GM23248 (cell line): ENCODE results near the gene GALNT17. TPM values are rescaled to one million over a fixed set of nuclear protein-coding genes. Genes with fewer than 3 reads are reported as not detected.

Source experiments
- DNase-seq: peaks from one replicate; pipeline ENCODE4 v3.0.0-alpha.2; 2015
- H2AFZ ChIP-seq: fragments of 200-600 bp; sonication (generic); 2 replicates; pipeline ENCODE4 v1.6.1; 2016; ENCODE audit warnings: antibody characterized with exemption
- H3F3A ChIP-seq: fragments of 200-600 bp; sonication (generic); 2 replicates; pipeline ENCODE4 v1.6.1; 2016; ENCODE audit warnings: mild to moderate bottlenecking, antibody characterized with exemption, mixed run types; ENCODE audit not compliant: insufficient read depth
- H3K27ac ChIP-seq: fragments of 200-600 bp; sonication (generic); 2 replicates; pipeline ENCODE4 v1.5.1; 2016; ENCODE audit warnings: mild to moderate bottlenecking
- H3K27me3 ChIP-seq: fragments of 200-600 bp; sonication (generic); replicated peaks from 2 replicates; pipeline ENCODE4 v1.6.1; 2016; ENCODE audit warnings: mild to moderate bottlenecking; ENCODE audit not compliant: insufficient read depth
- H3K36me3 ChIP-seq: fragments of 200-600 bp; sonication (generic); 2 replicates; pipeline ENCODE4 v1.6.1; 2016; ENCODE audit warnings: low read depth, mild to moderate bottlenecking
- H3K4me1 ChIP-seq: fragments of 200-600 bp; sonication (generic); 2 replicates; pipeline ENCODE4 v1.6.1; 2016; ENCODE audit warnings: mild to moderate bottlenecking; ENCODE audit not compliant: insufficient read depth
- H3K4me2 ChIP-seq: fragments of 200-600 bp; sonication (generic); one replicate; pipeline ENCODE4 v1.6.1; 2016; ENCODE audit warnings: mild to moderate bottlenecking; ENCODE audit not compliant: unreplicated experiment
- H3K4me3 ChIP-seq: fragments of 200-600 bp; sonication (generic); 2 replicates; pipeline ENCODE4 v1.5.1; 2016; ENCODE audit warnings: mild to moderate bottlenecking
- H3K79me2 ChIP-seq: fragments of 200-600 bp; sonication (generic); 2 replicates; pipeline ENCODE4 v1.6.1; 2016; ENCODE audit warnings: mild to moderate bottlenecking; ENCODE audit not compliant: insufficient read depth
- H3K9ac ChIP-seq: fragments of 200-600 bp; sonication (generic); 2 replicates; pipeline ENCODE4 v1.6.1; 2016; ENCODE audit warnings: mild to moderate bottlenecking
- H3K9me2 ChIP-seq: fragments of 200-600 bp; sonication (generic); 2 replicates; pipeline ENCODE4 v1.6.1; 2016; ENCODE audit warnings: mixed run types, mild to moderate bottlenecking, moderate library complexity; ENCODE audit not compliant: insufficient read depth
- H3K9me3 ChIP-seq: fragments of 200-600 bp; sonication (generic); one replicate; pipeline ENCODE4 v1.6.1; 2017; ENCODE audit warnings: low read depth
- H4K20me1 ChIP-seq: fragments of 200-600 bp; sonication (generic); 2 replicates; pipeline ENCODE4 v1.6.0; 2016; ENCODE audit not compliant: insufficient read depth
- EZH2 ChIP-seq: fragments of 200-600 bp; sonication (generic); IDR thresholded peaks from 2 replicates; pipeline ENCODE4 v1.6.1; 2018; ENCODE audit warnings: antibody characterized with exemption, mild to moderate bottlenecking; ENCODE audit not compliant: insufficient read depth, poor library complexity, severe bottlenecking
- EZH2phosphoT487 ChIP-seq: fragments of 200-600 bp; sonication (generic); IDR thresholded peaks from 2 replicates; pipeline ENCODE4 v1.6.1; 2018; ENCODE audit warnings: antibody characterized with exemption, moderate library complexity, mild to moderate bottlenecking, low read depth; ENCODE audit not compliant: insufficient read depth
- WGBS, 2 experiments: methylation state at CpG; one replicate each; pipeline ENCODE4 v1.1.6; 2015 to 2017; ENCODE audit warnings: low lambda C conversion rate in 2 of 2, low coverage in 1 of 2; ENCODE audit errors: missing lambda C conversion rate in 2 of 2; 5-methylcytosine and 5-hydroxymethylcytosine counted together
- in situ Hi-C: fragments of 300-500 bp; cut with MboI; formaldehyde crosslinking; loops from 2 replicates; pipeline ENCODE4 v1.15.0; 2020
- polyA plus RNA-seq: library from polyadenylated mRNA; unstranded; fragments of >200 nt; fragmentation: Nextera tagmentation; extraction: Ambion mirVana; gene quantifications from 2 replicates; pipeline ENCODE4 v1.2.1, GENCODE V29; 2016
- total RNA-seq: library from RNA; depleted of rRNA; stranded (reverse); fragments of >200 nt; shearing (Covaris generic); gene quantifications from 2 replicates; pipeline ENCODE4 v1.2.3, GENCODE V29; 2014

Gene GALNT17
- total and polyA plus RNA-seq, 2 experiments from 2014 or later = not detected

DNA sequence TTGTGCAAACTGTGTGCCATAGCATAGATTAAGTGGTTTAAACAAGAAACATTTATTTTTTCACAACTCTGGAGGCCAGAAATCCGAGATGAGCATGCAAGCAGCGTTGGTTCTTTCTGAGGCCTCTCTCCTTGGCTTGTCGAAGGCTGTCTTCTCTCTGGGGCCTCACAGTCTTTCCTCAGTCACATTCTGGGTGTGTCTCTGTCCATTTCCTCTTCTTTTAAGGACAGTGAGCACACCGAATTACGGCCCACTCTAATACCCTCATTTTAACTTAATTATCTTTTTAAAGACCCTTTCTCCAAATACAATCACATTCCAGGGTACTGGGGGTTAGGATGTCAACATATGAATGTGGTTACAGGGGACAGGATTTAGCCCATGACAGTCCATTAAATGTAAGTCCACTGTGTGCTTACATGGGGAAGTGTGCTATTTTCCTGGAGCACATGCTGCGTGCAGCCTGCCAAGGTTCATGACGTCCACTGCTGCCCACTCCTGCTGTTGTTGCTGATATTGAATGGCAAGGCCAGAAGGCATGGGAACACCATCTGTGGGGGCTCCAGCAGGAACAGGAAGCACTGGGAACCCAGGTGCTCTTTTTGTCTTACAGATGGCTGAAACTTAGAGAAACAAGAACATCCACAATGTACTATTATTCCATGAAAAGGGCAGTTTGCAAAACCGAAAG, 365.5 kb downstream of the GALNT17 start:
- no peak for DNase-seq
- no peak overlapping the region for H3K9ac ChIP-seq
- H3K4me2 ChIP-seq = no peak overlapping the region
- no peaks in the 10 kb centered on the region for H3K9me3 ChIP-seq
- in situ Hi-C loops = no loop called here
- H3K27ac ChIP-seq = no peak overlapping the region
- no peaks in the 10 kb centered on the region for H3K4me1 ChIP-seq
- 30 to 32% methylated on average over 8 of the region's 8 CpGs for WGBS, 2 experiments
- TF ChIP-seq EZH2phosphoT487 (no peak), EZH2 (no peak)
- H2AFZ ChIP-seq = no peak overlapping the region
- no peaks in the 10 kb centered on the region for H3K9me2 ChIP-seq
- H3K79me2 ChIP-seq = no peaks in the 10 kb centered on the region
- H3K36me3 ChIP-seq = no peaks in the 10 kb centered on the region
- H3K4me3 ChIP-seq = no peak overlapping the region
- no peaks in the 10 kb centered on the region for H3K27me3 ChIP-seq
- H3F3A ChIP-seq = no peaks in the 10 kb centered on the region
- no peaks in the 10 kb centered on the region for H4K20me1 ChIP-seq

DNA sequence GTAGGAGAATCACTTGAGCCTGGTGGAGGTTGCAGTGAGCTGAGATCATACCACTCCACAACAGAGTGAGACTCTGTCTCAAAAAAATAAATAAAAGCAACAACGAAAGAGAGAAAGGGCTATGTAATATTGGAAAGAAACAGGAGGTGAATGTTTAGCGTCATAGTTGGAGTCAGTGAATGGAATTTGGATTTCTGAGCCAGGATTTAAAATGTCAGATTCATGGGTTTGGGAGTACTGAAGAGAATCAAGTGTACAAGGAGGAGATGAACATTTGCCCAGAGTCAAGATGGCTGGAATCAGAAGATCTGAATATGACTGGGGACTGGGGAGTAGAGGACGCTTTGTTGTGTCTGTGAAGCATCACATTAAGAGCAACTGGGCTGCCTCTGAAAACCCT, 366.4 kb downstream of the GALNT17 start:
- Histone ChIP-seq H3F3A (no peaks in the 10 kb centered on the region), H3K9me2 (no peaks in the 10 kb centered on the region), H3K4me2 (no peak overlapping the region), H3K9ac (no peak overlapping the region), H2AFZ (no peak overlapping the region), H3K79me2 (no peaks in the 10 kb centered on the region), H3K4me3 (no peak overlapping the region), H4K20me1 (no peaks in the 10 kb centered on the region), H3K9me3 (no peaks in the 10 kb centered on the region), H3K27me3 (no peaks in the 10 kb centered on the region), H3K36me3 (no peaks in the 10 kb centered on the region), H3K4me1 (no peaks in the 10 kb centered on the region), H3K27ac (no peak overlapping the region)
- 9 to 14% methylated on average over 3 of the region's 3 CpGs for WGBS, 2 experiments
- in situ Hi-C loops = no loop called here
- no peak for DNase-seq
- TF ChIP-seq EZH2 (no peak), EZH2phosphoT487 (no peak)

DNA sequence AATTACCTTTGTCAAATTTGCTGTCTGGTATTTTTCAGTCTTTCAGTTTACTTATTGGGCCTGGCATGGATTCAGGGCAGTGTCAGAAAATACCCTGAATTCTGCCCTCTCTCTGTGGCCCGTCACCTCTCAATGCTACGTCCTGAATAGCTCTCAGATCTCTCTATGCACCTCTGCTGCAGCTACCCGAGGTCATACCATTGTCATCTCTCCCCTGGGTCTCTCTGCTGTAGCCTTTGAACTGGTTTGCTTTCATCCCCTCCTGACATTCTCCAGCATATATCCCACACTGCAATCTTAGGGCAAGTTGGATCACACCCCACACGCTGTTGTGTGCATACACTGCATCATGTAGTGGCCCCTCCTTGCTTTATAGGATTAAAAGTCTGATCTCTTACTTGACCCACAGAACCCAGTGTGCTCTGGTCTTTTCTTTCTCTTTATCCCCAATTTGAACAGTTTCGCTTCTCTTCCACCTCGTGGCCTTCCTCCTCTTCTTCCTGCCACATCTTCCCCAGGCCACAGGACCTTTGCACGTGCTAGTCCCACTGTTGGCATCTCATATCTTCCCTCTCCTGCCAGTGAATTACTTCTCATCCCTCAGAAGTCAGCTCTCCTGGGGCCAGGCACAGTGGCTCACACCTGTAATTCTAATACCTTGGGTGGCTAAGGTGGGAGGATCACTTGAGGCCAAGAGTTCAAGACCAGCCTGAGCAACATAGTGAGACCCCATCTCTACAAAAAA, 372.9 kb downstream of the GALNT17 start:
- WGBS, 2 experiments = 31 to 38% methylated on average over 7 of the region's 7 CpGs
- in situ Hi-C loops = no loop called here
- Histone ChIP-seq H3K9me3 (no peaks in the 10 kb centered on the region), H3K4me1 (no peaks in the 10 kb centered on the region), H3K79me2 (no peaks in the 10 kb centered on the region), H3K27ac (no peak overlapping the region), H3K9ac (no peak overlapping the region), H3F3A (no peaks in the 10 kb centered on the region), H3K4me2 (no peak overlapping the region), H2AFZ (no peak overlapping the region), H3K27me3 (no peaks in the 10 kb centered on the region; the same call in 1 of the 2 replicates), H3K36me3 (no peaks in the 10 kb centered on the region), H4K20me1 (no peaks in the 10 kb centered on the region), H3K9me2 (no peaks in the 10 kb centered on the region), H3K4me3 (no peak overlapping the region)
- no peak for DNase-seq
- TF ChIP-seq EZH2phosphoT487 (no peak), EZH2 (no peak)

DNA sequence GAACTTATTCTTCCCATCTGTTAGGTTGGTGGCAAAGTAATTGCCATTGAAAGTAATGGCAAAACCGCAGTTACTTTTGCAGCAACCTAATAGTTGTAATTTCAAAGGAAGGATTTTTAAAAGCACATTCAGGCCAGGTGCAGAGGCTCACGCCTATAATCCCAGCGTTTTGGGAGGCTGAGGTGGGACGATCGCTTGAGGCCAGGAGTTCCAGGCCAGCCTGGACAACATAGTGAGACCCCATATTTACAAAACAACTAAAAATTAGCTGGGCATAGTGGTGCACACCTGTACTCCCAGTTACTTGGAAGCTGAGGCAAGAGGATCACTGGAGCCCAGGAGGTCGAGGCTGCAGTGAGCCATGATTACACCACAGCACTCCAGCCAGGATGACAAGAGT, 374.9 kb downstream of the GALNT17 start:
- no peaks in the 10 kb centered on the region for H3F3A ChIP-seq
- 48 to 49% methylated on average over 6 of the region's 6 CpGs for WGBS, 2 experiments
- no peak overlapping the region for H2AFZ ChIP-seq
- no peak overlapping the region for H3K4me3 ChIP-seq
- no peaks in the 10 kb centered on the region; the same call in 1 of the 2 replicates for H3K27me3 ChIP-seq
- no peaks in the 10 kb centered on the region for H3K79me2 ChIP-seq
- H3K9ac ChIP-seq = no peak overlapping the region
- H3K4me1 ChIP-seq = no peaks in the 10 kb centered on the region
- TF ChIP-seq EZH2 = no peak
- no peak for TF ChIP-seq EZH2phosphoT487
- H3K36me3 ChIP-seq = no peaks in the 10 kb centered on the region
- in situ Hi-C loops = no loop called here
- H3K4me2 ChIP-seq = no peak overlapping the region
- H3K27ac ChIP-seq = no peak overlapping the region
- no peaks in the 10 kb centered on the region for H3K9me2 ChIP-seq
- no peak for DNase-seq
- H3K9me3 ChIP-seq = no peaks in the 10 kb centered on the region
- H4K20me1 ChIP-seq = no peaks in the 10 kb centered on the region
